Naive thymus-derived CD8-positive, alpha-beta T cell (primary cell): Measurements from ENCODE around the gene PDS5B. TPM values are rescaled to one million over a fixed set of nuclear protein-coding genes. Genes with fewer than 3 reads are reported as not detected.
A peak's percentile ranks its signal among the peaks of the same experiment; 100 is the strongest.

Source experiments
- ATAC-seq, 2 donors: fragments of 150-1000 bp; cut with Tn5 transposase in 1 of 2; sonication (Bioruptor Pico), chemical (Tn5 transposase) in 1 of 2; 1 replicate in 1 of 2; 2 replicates in 1 of 2; pipeline ENCODE4 v1.10.0; 2021; ENCODE audit warnings: mild to moderate bottlenecking in 2 of 2, moderate library complexity in 2 of 2
- POLR2A ChIA-PET: fragments of 350-600 bp; sonication (Branson Sonifier 250); formaldehyde crosslinking; loops from one replicate; lab custom pipeline; 2021; ENCODE audit warnings: antibody characterized with exemption; lab: Charles Lee
- DNase-seq, 10 donors: peaks; one replicate each; pipeline versions ENCODE4 v3.0.0 to v3.0.0-alpha.2; 2020 to 2022
- H3K27ac Mint-ChIP-seq, 10 donors: one replicate each; pipeline ENCODE4 v1.8.0; 2020 to 2022; ENCODE audit warnings: mild to moderate bottlenecking in 10 of 10, mixed read lengths in 10 of 10, moderate library complexity in 4 of 10, inconsistent platforms in 1 of 10
- H3K27me3 Mint-ChIP-seq, 5 donors: one replicate each; pipeline ENCODE4 v1.8.0; 2021 to 2022; ENCODE audit warnings: mixed read lengths in 5 of 5
- H3K36me3 Mint-ChIP-seq, 3 donors: one replicate each; pipeline ENCODE4 v1.8.0; 2020 to 2022; ENCODE audit warnings: mixed read lengths in 3 of 3, mild to moderate bottlenecking in 2 of 3, inconsistent platforms in 1 of 3
- H3K4me1 Mint-ChIP-seq, 4 donors: one replicate each; pipeline ENCODE4 v1.8.0; 2021 to 2022; ENCODE audit warnings: mixed read lengths in 4 of 4
- H3K4me3 Mint-ChIP-seq, 10 donors: one replicate each; pipeline ENCODE4 v1.8.0; 2020 to 2022; ENCODE audit warnings: mild to moderate bottlenecking in 10 of 10, mixed read lengths in 10 of 10, moderate library complexity in 6 of 10, inconsistent platforms in 1 of 10
- H3K9me3 Mint-ChIP-seq, 9 donors: one replicate each; pipeline ENCODE4 v1.8.0; 2020 to 2022; ENCODE audit warnings: mixed read lengths in 9 of 9, mild to moderate bottlenecking in 3 of 9, inconsistent platforms in 1 of 9, moderate library complexity in 1 of 9
- polyA plus RNA-seq, 3 donors: library from polyadenylated mRNA; unstranded; fragments of 300-500 nt; fragmentation: Illumina TruSeq; gene quantifications; one replicate each; pipeline ENCODE4 v1.2.3, GENCODE V29; 2021
- total RNA-seq, 8 experiments: library from RNA in 2 of 8; stranded (reverse) in 2 of 8; gene quantifications; one replicate each; pipeline ENCODE4 v1.2.3 and lab custom pipeline; 2021 to 2026

PDS5B gene
- total and polyA plus RNA-seq, 5 experiments from 2014 or later: 32.0 to 71.6 (median 38.1) TPM

DNA sequence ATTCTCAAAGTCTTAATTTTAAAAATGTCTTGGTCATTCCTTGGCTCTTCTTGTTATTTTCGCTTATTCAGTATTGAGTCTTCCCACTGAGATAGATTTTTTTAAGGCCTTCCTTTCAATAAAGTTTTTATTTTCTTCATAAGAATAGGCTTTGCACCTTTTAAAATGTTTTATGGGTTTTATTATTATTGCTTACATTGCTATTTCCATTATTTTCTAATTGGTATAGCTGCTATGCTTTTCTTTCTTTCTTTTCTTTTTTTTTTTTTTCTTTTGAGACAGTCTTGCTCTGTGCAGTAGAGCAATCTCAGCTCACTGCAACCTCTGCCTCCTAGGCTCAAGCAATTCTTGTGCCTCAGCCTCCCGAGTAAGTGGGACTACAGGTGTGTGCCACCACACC is 195.7 kb downstream of the PDS5B start:
- no peak for ATAC-seq
- peaks cover 0 to 15% (median 6%) of the 10 kb centered on the region in 9 donors for H3K9me3 Mint-ChIP-seq
- peaks cover 13 to 21% (median 20%) of the 10 kb centered on the region in 3 donors for H3K36me3 Mint-ChIP-seq
- no peak for DNase-seq
- POLR2A ChIA-PET: no interaction called here
- no peak overlapping the region for H3K4me3 Mint-ChIP-seq
- no peaks in the 10 kb centered on the region for H3K27me3 Mint-ChIP-seq
- H3K4me1 Mint-ChIP-seq: peaks cover 8 to 29% (median 27%) of the 10 kb centered on the region in 4 donors
- peak overlapping the region in 7 of 10 donors; percentile 0 to 89 (median 60) for H3K27ac Mint-ChIP-seq

DNA sequence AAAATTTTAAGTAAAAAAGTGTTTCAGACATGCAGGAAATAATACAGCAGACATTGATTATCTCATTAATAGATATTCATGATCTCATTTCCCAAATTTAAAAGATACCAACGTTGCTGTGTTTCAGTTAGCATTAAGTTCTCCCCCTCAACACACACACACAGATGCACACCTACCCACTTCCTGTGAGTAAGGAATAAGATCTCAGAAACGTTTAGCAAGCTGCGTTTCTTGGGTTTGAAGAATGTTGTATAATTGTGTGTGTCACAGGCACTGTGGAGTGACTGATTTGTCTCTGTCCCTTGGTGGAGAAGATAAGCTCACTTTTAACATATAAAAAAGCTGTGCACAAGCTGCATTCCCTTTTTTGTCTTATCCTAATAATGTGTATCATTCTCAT is 196.8 kb downstream of the PDS5B start:
- Mint-ChIP-seq H3K27me3 (no peaks in the 10 kb centered on the region), H3K36me3 (peaks cover 13 to 26% (median 16%) of the 10 kb centered on the region in 3 donors), H3K27ac (peak overlapping the region; percentile 29 to 91 (median 74)), H3K9me3 (peaks cover 0 to 15% (median 6%) of the 10 kb centered on the region in 9 donors), H3K4me1 (peaks cover 8 to 29% (median 27%) of the 10 kb centered on the region in 4 donors), H3K4me3 (peak overlapping the region; percentile 4 to 82 (median 65))
- DNase-seq (peak in 2 of 10 donors; percentile 29 to 43), ATAC-seq (peak; percentile 82 to 85)
- POLR2A ChIA-PET: interaction anchor here (0.7 to 1.1 kb wide), 3 partner anchors 9 to 56 kb away, joined by 3 read pairs; no protein-coding TSS in a partner anchor

GRCh38 chr13:32790731-32791130 is 204.5 kb downstream of the PDS5B start:
- Mint-ChIP-seq H3K36me3 (peaks cover 0 to 17% (median 4%) of the 10 kb centered on the region in 3 donors), H3K9me3 (peaks cover 0 to 9% (median 0%) of the 10 kb centered on the region in 9 donors), H3K27me3 (no peaks in the 10 kb centered on the region), H3K4me3 (peak overlapping the region in 8 of 10 donors; percentile 35 to 73 (median 60)), H3K27ac (peak overlapping the region; percentile 17 to 97 (median 92)), H3K4me1 (peaks cover 37 to 62% (median 45%) of the 10 kb centered on the region in 4 donors)
- POLR2A ChIA-PET: no interaction called here
- DNase-seq (no peak), ATAC-seq (no peak)

- H3K27me3 Mint-ChIP-seq: no peaks in the 10 kb centered on the region
- peaks cover 0 to 9% (median 0%) of the 10 kb centered on the region in 9 donors for H3K9me3 Mint-ChIP-seq
- peak; percentile 91 to 94 for ATAC-seq
- H3K4me1 Mint-ChIP-seq: peaks cover 43 to 66% (median 49%) of the 10 kb centered on the region in 4 donors
- peak overlapping the region; percentile 78 to 97 (median 92) for H3K27ac Mint-ChIP-seq
- H3K36me3 Mint-ChIP-seq: peaks cover 0 to 13% (median 4%) of the 10 kb centered on the region in 3 donors
- peak overlapping the region; percentile 40 to 77 (median 66) for H3K4me3 Mint-ChIP-seq
- DNase-seq: peak in 8 of 10 donors; percentile 15 to 76 (median 34)
- POLR2A ChIA-PET: interaction anchor here (0.6 to 2.0 kb wide), 3 partner anchors 9 to 191 kb away, joined by 3 to 5 read pairs (median 3); no protein-coding TSS in a partner anchor
These were observed 205.4 kb downstream of the PDS5B start for GRCh38 chr13:32791545-32792172.

GRCh38 chr13:32796754-32797153 is 210.5 kb downstream of the PDS5B start:
- no peaks in the 10 kb centered on the region for H3K27me3 Mint-ChIP-seq
- peak overlapping the region in 5 of 10 donors; percentile 42 to 86 (median 76) for H3K27ac Mint-ChIP-seq

GRCh38 chr13:32802159-32802558 is 215.9 kb downstream of the PDS5B start:
- H3K27ac Mint-ChIP-seq: peak overlapping the region in 1 of 10 donors; percentile 27
- no peaks in the 10 kb centered on the region for H3K27me3 Mint-ChIP-seq
- H3K4me1 Mint-ChIP-seq: peaks cover 0 to 11% (median 4%) of the 10 kb centered on the region in 4 donors
- POLR2A ChIA-PET: no interaction called here
- ATAC-seq (no peak), DNase-seq (no peak)
- H3K4me3 Mint-ChIP-seq: no peak overlapping the region
- peaks cover 0 to 7% (median 0%) of the 10 kb centered on the region in 9 donors for H3K9me3 Mint-ChIP-seq
- peaks cover 0 to 2% (median 0%) of the 10 kb centered on the region in 3 donors for H3K36me3 Mint-ChIP-seq

More at GRCh38 chr13:32796754-32797153, 210.5 kb downstream of the PDS5B start:
- DNase-seq (no peak), ATAC-seq (no peak)
- Mint-ChIP-seq H3K36me3 (no peaks in the 10 kb centered on the region), H3K4me1 (peaks cover 33 to 51% (median 33%) of the 10 kb centered on the region in 4 donors), H3K4me3 (peak overlapping the region in 1 of 10 donors; percentile 24), H3K9me3 (peaks cover 0 to 4% (median 0%) of the 10 kb centered on the region in 9 donors)
- POLR2A ChIA-PET: no interaction called here

GRCh38 chr13:32804673-32805230 is 218.5 kb downstream of the PDS5B start:
- Mint-ChIP-seq H3K36me3 (peaks cover 0 to 8% (median 0%) of the 10 kb centered on the region in 3 donors), H3K9me3 (peaks cover 0 to 7% (median 1%) of the 10 kb centered on the region in 9 donors), H3K27me3 (no peaks in the 10 kb centered on the region), H3K27ac (no peak overlapping the region), H3K4me3 (no peak overlapping the region), H3K4me1 (peaks cover 0 to 7% (median 2%) of the 10 kb centered on the region in 4 donors)
- ATAC-seq: no peak
- POLR2A ChIA-PET: no interaction called here
- DNase-seq: no peak

DNA sequence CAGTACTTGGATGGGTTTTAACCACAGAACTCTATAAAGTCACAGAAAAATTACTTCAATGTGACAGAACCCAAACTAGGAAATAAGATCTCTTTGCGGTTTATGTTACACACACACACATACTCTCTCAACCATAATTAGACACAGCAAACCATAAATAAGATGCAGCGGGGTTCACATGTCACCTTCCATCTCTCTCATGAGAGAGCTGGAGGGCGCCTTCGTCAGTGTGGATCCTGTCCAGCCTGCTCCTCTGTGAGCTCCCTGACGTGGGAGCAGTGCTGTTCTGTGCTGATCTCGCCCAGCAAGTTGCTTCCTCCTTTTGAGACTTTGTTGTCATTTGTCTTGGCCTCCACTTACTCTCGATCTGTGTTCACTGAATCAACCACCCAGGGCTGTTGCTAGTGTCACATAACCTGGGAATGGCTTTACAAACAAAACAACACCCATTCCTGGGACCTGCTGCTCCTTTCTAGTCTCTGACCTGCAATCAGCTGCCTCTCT is 225.1 kb downstream of the PDS5B start:
- H3K27me3 Mint-ChIP-seq: no peaks in the 10 kb centered on the region
- H3K36me3 Mint-ChIP-seq: peaks cover 0 to 13% (median 6%) of the 10 kb centered on the region in 3 donors
- peaks cover 11 to 25% (median 17%) of the 10 kb centered on the region in 4 donors for H3K4me1 Mint-ChIP-seq
- H3K27ac Mint-ChIP-seq: peak overlapping the region; percentile 4 to 88 (median 75)
- DNase-seq (peak in 4 of 10 donors; percentile 16 to 41 (median 28)), ATAC-seq (peak; percentile 60 to 84)
- H3K4me3 Mint-ChIP-seq: peak overlapping the region; percentile 46 to 90 (median 76)
- peaks cover 0 to 19% (median 7%) of the 10 kb centered on the region in 9 donors for H3K9me3 Mint-ChIP-seq
- POLR2A ChIA-PET: interaction anchor here (0.7 to 1.1 kb wide), 2 partner anchors 28 to 305 kb away, joined by 3 to 6 read pairs; no protein-coding TSS in a partner anchor

- H3K9me3 Mint-ChIP-seq: peaks cover 0 to 3% (median 0%) of the 10 kb centered on the region in 9 donors
- ATAC-seq (no peak), DNase-seq (no peak)
- H3K27ac Mint-ChIP-seq: peak overlapping the region in 1 of 10 donors; percentile 61
- peaks cover 0 to 2% (median 0%) of the 10 kb centered on the region in 4 donors for H3K4me1 Mint-ChIP-seq
- H3K36me3 Mint-ChIP-seq: no peaks in the 10 kb centered on the region
- H3K27me3 Mint-ChIP-seq: no peaks in the 10 kb centered on the region
- H3K4me3 Mint-ChIP-seq: no peak overlapping the region
- POLR2A ChIA-PET: no interaction called here
These were observed 235.0 kb downstream of the PDS5B start for GRCh38 chr13:32821149-32821688.

DNA sequence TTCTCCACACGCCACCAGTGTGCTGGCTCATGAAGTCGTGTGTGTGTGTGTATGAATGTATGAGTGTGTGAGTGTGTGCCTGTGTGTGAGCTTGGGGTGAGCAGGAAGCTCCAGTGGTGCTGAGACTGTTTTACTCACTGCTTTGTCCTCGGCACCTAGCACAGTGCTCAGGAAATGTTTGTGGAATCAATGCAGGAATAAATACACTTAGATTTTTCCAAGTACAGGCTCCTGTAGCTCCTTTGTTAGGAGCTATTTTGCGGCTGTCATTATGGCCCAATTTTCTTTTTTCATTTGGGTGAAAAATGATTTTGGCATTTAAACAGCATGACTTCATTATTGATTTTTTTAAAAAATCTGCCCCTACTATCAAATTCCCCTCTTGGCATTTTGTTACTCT is 236.5 kb downstream of the PDS5B start:
- no peak for ATAC-seq
- no peaks in the 10 kb centered on the region for H3K9me3 Mint-ChIP-seq
- H3K4me1 Mint-ChIP-seq: peaks cover 0 to 2% (median 0%) of the 10 kb centered on the region in 4 donors
- no peaks in the 10 kb centered on the region for H3K36me3 Mint-ChIP-seq
- peak overlapping the region in 1 of 10 donors; percentile 54 for H3K27ac Mint-ChIP-seq
- no peaks in the 10 kb centered on the region for H3K27me3 Mint-ChIP-seq
- no peak for DNase-seq
- POLR2A ChIA-PET: no interaction called here
- no peak overlapping the region for H3K4me3 Mint-ChIP-seq

DNA sequence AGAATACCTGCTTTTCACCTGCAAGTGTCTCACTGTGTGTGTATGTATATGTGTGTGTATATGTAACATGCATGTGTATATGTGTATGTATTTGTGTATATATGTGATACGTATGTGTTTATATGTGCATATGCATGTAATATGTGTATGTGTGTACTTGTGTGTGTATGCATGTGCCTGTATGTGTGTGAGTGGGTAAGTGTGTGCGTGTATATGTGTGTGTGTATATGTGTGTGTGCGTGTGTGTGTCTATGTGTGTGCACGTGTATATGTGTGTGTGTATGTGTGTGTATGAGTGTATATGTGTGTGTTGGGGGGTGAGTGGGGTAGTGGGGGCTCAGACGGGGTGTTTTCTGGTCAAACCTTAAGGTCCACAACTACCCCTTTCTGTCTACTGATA is 237.3 kb downstream of the PDS5B start:
- Mint-ChIP-seq H3K27me3 (no peaks in the 10 kb centered on the region), H3K36me3 (no peaks in the 10 kb centered on the region), H3K4me1 (peaks cover 0 to 2% (median 0%) of the 10 kb centered on the region in 4 donors), H3K9me3 (no peaks in the 10 kb centered on the region), H3K27ac (no peak overlapping the region), H3K4me3 (no peak overlapping the region)
- POLR2A ChIA-PET: no interaction called here
- DNase-seq (no peak), ATAC-seq (no peak)

- no peak overlapping the region for H3K27ac Mint-ChIP-seq
- no peaks in the 10 kb centered on the region for H3K27me3 Mint-ChIP-seq
- no peaks in the 10 kb centered on the region for H3K9me3 Mint-ChIP-seq
- POLR2A ChIA-PET: no interaction called here
- peaks cover 0 to 3% (median 0%) of the 10 kb centered on the region in 4 donors for H3K4me1 Mint-ChIP-seq
- H3K4me3 Mint-ChIP-seq: no peak overlapping the region
- no peaks in the 10 kb centered on the region for H3K36me3 Mint-ChIP-seq
- ATAC-seq (no peak), DNase-seq (no peak)
These were observed 237.8 kb downstream of the PDS5B start for GRCh38 chr13:32824061-32824460.
